ENCODE measurements around the gene ARAP2. TPM values are rescaled to one million over a fixed set of nuclear protein-coding genes. Genes with fewer than 3 reads are reported as not detected.

ARAP2 gene, protein sequence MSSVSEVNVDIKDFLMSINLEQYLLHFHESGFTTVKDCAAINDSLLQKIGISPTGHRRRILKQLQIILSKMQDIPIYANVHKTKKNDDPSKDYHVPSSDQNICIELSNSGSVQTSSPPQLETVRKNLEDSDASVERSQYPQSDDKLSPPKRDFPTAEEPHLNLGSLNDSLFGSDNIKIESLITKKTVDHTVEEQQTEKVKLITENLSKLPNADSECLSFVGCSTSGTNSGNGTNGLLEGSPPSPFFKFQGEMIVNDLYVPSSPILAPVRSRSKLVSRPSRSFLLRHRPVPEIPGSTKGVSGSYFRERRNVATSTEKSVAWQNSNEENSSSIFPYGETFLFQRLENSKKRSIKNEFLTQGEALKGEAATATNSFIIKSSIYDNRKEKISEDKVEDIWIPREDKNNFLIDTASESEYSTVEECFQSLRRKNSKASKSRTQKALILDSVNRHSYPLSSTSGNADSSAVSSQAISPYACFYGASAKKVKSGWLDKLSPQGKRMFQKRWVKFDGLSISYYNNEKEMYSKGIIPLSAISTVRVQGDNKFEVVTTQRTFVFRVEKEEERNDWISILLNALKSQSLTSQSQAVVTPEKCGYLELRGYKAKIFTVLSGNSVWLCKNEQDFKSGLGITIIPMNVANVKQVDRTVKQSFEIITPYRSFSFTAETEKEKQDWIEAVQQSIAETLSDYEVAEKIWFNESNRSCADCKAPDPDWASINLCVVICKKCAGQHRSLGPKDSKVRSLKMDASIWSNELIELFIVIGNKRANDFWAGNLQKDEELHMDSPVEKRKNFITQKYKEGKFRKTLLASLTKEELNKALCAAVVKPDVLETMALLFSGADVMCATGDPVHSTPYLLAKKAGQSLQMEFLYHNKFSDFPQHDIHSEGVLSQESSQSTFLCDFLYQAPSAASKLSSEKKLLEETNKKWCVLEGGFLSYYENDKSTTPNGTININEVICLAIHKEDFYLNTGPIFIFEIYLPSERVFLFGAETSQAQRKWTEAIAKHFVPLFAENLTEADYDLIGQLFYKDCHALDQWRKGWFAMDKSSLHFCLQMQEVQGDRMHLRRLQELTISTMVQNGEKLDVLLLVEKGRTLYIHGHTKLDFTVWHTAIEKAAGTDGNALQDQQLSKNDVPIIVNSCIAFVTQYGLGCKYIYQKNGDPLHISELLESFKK (N-terminal part only)
- 6.9 and 7.9 TPM in 2 replicates for total RNA-seq (2014; rRNA removed; shearing (Covaris generic))
- polyA plus RNA-seq (2014; cell fraction: nucleus; rRNA removed) = 3.8 and 10.7 TPM in 2 replicates

DNA sequence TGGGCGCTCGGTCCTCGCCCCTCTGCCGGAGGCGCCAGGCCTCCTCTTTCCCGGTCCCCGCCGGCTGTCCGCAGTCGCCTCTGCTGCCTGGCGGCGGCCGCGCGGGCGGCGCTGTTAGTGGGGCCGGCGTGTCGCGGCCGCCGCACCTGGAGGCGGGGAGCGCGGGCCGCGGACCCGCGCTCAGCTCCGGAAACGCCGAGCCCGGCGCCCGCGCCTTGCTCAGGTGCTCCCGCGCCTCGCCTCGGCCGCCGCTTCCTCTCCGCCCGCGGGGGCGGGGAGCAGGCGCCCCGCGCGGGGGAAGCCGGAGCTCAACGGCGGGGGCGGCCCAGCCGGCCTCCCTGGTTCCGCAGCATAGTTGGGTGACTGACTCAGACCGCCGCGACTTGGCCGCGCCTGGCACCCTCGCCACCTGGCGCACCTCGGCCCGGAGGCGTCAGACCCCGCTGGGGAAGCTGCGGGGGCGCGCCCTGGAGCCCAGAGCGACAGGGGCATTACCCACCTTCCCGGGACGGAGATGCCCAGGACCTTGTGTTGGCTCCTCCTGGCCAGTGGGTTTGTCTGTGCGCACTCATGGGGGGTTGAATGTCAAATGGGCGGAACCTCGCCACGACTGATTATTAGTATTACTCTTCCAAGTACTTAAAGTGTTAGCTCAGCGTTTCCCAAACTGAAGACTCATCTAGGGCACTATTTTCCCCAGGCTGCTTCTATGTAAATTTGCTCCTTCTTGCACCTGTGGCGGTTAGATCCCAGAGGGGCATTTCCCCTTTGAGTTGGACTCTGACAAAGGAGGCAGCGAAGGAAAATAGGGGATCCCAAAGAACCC is at the start of gene ARAP2:
ARAP2 (minus strand) TSS at position 258 of the 826 bp plus-strand sequence. CDS start 15,028 bp downstream, outside the sequence.
- DNase-seq (ENCODE audit: extremely low read depth, low read depth) = peak; percentile 13

DNA sequence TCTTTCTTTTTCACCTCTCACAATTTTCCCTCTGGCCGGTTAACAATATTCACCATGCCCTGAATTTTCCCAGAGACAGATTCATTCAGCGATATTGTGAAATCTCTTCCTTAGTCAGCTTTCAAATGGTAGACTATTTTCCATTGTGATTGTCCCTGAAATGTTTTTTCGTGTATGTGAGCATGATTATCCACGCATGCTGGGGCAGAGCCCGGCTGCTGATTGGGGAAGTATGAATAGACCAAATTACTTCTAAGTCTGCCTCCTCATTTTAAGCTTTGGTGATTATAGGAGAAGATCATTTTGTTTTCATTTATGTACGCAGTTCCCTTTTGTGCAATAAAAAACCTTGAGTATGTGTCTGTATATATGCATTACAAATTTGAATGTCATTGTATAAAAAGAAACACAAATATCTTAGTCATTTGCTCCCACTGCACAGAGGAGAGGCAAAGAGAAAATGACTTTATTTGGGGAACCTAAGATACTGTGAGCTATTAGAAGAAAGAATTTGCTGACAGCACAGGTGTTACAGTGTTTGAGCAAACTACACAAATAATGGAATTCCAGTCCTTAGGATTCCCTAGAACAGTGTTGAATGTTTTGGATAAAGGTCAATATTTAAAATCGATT is 48.4 kb upstream of the ARAP2 start:
- no peak for DNase-seq (ENCODE audit: extremely low read depth, low read depth)

DNA sequence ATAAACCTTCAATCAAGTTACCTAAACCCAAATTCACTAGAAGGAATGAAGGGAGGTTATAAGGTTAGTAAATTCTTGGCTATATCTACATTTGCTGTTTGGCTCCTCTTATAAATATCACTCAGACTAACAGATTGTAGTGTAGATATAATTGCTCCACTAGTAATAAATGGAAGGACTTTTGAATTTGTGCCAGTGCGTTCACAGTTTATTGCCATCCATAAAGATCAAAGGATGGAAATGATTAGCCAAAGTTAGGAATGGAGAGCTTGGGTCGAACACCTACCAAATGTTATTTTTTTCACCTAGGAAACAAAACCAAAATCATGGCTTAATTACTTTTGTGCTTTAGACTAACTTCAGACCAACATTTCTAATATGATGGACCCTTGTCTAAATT is 46.3 kb upstream of the ARAP2 start:
- no peak for DNase-seq (ENCODE audit: extremely low read depth, low read depth)

DNA sequence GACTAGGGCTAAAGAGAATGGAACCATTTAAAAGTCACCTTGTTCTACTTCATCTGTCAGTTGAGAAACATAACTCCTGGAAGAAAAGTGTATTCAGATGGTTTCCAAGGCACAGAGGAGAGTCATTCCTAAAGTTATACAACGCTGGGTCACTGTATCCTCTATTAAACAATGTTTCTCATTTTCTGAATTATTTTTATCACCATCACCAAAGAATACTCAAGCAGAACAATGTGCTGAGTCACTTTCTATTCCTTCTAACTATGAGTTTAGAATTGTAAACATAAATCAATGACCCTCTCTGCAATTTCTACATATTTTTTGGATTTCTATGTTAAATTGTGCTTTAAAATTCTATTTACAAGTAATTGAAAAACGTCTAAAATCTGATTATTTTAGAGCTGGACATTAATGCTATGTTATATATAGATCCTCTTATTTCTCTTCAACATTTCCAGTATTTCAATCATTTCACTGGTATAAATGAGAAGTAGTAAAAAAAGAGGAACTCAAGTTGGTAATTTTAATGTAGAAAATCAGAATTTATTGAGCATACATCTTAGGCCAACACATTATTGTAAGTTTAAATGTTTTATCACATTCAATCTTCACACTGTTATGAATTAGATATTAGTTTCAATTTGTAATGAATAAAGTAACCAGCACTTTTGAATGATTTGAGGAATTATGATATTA is 44.6 kb upstream of the ARAP2 start:
- no peak for DNase-seq (ENCODE audit: extremely low read depth, low read depth)

DNA sequence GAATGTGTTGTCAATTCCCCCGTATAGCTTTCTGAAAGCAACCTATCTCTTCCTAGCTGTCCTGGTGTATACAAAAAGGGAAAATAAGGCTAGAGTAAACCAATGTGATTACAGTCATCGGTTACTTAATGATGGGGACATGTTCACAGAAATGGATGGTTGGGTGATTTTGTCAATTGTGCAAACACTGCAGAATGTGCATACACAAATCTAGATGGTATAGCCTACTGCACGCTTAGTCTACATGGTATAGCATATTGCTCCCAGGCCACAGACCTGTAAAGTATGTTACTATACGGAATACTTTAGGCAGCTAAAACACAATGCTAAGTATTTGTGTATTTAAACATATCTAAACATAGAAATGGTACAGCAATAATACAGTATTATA is 42.2 kb upstream of the ARAP2 start:
- DNase-seq (ENCODE audit: extremely low read depth, low read depth) = no peak

DNA sequence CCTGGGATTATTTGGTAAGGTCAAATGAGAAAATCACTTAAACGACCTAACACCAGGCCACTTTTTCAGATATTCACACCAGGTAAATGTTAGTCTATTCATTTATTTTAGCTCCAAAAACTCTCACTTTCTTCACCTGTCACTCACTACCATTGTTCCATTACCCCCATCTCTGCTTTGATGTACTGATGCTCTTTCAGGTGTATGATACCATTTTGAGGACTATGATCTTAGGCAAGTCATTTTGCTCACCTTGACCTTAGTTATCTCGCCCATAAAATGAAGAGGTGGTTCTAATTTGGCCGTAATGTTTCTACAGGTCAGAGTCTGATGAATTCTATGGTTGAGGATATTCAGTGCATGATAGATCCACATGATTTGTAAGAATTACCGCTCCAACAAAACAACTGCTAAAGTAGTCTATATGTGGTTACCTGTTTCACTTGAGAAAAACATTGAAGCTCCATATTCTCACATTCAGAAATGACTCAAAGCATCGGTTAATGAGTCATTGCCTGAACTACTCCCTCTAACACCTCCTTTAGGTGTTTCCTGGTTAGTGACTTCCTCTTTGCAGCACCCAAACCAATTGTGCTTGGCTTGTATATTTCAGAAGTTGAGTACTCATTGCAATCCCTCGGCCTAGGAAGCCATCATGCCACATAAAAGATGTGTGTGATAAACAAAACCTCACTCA is 41.6 kb upstream of the ARAP2 start:
- no peak for DNase-seq (ENCODE audit: extremely low read depth, low read depth)

DNA sequence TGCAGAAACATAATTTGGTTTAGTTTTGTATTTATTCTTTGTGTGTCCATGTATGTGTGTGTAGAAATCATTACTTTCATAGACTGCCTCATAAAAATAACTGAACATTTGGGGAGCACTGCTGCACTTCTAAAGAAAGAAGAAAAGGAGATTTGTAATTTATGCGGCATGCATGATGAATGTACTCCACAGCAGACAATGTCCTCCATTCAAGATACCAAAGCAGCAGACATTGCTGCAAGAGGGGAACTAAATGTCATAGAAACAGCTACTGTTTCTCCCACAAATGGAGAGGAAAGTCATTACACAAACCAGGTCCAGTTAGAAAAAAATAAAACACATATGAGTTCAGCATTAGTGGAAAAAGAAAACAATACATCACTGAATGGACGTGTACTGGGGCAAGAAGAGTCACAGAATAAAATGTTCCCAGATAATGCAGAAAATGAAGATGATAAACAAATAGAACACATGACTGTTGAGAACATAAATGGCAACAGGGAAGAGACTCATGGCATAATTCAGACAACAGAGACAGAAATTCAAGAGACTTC is 39.7 kb upstream of the ARAP2 start:
- no peak for DNase-seq (ENCODE audit: extremely low read depth, low read depth)

DNA sequence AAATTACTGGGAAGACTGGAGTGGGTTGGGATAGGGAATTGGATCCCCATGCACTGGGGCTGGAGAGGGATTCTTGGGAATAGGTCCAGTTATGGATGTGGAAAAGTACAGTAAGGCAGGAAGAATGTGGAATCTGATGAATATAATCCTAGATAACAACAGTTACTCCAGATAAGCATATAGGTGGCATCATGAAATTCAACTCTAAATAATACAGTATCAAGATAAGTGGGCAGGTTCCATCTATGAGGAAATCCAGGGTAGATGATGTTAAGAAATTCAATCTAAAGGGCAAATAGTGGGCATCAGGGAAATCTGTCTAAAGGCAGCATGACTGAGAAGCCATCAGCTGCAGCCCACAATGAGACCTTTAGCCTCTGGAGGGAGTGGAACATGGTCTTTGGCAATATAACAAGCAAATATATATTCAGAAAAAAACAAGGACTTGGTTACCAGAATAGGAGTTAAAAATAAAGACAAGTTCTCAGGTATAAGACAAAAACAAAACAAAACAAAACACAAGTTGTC is 38.3 kb upstream of the ARAP2 start:
- DNase-seq (ENCODE audit: extremely low read depth, low read depth) = no peak

DNA sequence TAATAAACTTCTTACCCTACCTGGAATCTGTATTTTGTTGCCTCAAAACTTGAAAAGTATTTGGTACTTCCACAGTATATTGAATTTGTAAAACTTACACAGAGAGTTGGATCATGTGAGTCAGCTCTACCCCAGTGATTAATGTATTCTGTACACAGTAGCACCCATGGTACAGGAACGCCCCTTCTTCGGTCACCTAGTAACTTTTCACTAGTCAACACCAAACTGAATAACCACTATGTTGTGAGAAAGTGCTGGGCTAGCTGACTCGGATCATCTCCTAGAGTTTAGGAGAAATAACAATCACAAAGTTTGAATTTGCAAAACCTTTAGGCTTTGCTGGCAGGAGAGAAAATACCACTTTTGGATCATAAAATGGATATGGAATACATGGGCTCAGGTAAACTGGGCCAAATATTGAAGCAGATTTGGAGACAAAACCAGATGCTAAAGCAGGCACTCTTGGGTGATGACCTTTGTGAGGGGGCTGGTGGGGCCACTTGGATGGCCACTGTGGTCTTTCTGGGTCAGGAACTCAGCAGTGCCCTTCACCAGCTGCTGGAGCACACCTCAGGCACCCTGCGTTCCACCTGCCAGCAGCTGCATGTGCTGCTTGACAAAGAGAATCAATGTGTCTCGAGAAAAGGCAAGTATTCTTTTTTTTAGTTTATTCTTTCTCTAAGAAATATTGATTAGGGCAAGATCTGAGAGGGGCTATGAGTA is 37.2 kb upstream of the ARAP2 start, which contains the start of gene DTHD1:
DTHD1 (plus strand) TSS at position 233 of the 723 bp plus-strand sequence; CDS start at position 376, 143 bp downstream.
- peak; percentile 13 for DNase-seq (ENCODE audit: extremely low read depth, low read depth)

DNA sequence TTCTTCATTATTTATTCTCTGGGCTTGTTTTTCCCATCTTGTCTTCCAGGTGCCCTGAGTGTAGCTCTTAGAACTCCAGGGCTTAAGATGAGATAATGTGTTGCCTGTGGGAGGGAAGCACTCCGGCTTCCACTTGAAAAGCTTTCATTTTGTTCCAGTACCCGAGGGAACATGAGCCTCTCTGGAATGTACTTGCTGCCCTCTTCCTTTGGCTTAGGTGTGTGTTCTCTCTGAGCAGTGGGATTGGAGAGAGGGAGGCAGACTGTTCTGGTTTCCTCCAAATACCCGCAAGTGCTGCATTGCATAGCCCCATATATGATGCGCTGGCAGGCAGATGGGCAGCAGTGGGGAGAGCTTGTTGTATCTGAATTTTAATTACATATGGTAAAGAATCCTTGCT is 36.2 kb upstream of the ARAP2 start:
- DNase-seq (ENCODE audit: extremely low read depth, low read depth) = no peak

DNA sequence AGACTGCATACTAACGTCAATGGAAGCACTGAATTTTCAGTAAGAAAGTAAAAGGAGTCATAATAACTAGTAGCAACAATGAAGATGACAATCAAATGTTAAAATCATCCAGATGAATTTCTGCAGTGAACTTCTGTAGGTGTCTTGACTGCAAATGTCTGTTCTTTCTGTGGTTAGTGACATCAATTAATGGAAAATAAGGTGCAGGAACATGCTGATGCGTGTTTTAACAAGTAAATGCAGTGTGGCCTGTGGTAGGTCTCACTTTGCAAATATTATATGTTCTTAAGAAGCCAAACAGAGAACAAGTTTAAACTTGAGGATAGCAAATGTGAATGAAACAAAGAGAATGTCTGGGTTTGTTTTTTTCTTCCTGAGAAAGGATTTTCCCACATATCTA is 34.5 kb upstream of the ARAP2 start:
- DNase-seq (ENCODE audit: extremely low read depth, low read depth) = no peak

DNA sequence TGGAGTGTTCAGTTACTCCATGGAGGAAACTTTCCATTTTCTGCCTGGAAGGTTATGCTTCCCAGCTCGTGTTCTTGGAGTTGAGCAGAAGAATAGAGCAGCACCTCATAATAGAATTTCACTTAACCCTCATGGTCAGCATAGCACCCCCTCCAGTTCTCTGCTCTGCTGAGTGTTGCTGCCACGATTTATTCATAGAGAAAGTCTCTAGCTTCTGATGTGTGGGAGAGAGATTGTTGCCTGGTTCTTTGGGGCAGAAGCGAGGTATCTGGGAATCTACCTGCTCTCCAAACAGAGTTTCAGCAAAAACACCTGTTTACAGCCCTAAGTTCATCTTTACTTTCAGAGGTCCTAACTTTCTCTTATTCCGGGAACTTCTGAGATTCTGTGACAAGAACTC is 33.2 kb upstream of the ARAP2 start:
- no peak for DNase-seq (ENCODE audit: extremely low read depth, low read depth)

DNA sequence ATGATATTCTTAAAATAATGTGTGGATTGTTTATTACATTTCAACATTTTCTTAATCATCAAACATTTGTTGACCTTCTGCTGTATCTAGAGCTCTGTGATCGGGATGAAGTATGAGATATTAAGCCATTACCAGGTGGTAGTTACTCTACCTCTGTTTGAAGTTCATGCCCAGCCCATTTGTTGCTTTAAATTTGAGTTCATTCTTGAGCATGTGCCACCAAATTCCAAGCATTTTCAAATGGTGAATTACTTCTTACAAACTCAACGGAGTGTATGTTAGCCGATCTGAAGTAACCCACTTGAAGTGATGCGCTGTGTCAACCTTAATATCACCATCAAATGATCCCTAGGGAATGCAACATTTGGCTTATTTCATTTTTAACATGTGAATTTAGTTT is 29.8 kb upstream of the ARAP2 start:
- no peak for DNase-seq (ENCODE audit: extremely low read depth, low read depth)

DNA sequence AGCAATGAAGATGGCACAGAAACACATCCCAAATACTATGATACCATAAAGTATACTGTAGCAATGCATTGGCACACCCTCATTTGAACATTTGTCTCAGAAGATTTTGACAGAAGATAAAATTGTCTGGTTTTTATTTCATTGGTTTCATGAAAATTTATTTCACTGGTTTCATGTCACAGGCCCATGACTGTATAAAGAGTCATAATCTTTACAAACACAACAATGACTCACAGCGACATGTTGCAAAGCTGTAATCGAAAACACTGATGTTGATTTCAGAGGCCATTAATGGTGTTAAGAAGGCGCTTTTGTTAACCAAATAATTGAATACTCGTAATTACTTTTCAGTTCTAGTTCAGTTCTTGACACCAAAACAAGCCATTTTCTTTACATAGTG is 29.0 kb upstream of the ARAP2 start:
- no peak for DNase-seq (ENCODE audit: extremely low read depth, low read depth)

DNA sequence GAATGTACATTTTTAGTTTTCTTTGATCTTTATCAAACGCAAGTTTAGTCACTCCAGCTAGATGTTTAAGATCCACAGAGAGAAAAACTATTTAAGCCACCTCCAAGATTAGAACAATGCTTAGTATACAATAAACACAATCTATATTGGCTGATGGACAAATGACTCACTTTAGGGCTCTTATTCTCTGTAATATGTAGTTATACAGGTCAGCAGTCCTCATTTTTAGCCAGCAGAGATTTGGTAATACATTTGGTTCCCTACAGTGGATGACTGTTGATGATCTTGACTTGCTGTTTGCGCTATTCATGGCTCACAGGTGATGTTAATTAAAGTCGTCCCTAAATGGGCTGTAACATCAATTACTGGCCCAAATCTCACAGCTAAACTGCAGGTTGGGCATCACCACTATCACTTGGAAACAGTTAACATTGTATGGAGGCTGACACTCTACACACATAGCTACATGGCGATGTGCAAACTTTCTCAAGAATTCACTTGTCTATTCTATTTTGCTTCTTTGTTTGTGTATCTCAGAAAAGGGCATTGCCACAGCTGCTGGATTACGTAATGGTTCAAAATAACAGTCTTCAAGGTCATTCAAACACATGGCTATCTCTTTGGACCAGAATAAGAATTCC is 25.3 kb upstream of the ARAP2 start:
- no peak for DNase-seq (ENCODE audit: extremely low read depth, low read depth)

DNA sequence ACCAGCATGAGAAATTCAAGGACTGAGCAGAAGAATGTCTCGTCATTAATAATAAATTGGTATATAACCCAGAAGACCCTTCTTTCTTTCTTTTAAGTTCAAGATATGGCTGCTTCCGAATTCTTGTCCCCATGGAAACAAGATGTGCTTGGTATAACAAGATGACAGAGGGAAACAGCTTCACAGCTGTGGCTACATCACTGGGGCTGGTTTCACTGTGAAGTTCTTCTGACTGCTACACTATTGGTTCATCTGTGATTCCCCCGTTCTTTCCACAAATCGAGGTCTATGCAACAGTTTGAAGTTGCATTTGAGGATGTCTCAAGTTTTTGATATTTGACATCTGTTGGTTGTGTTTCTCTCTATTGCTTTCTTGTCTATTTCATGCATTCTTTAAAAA is 24.8 kb upstream of the ARAP2 start:
- DNase-seq (ENCODE audit: extremely low read depth, low read depth) = no peak

Measured in NCI-H460 (cell line).